PFSK-1 (cell line): ENCODE results near the gene DHRSX.

Source experiments
- POLR2AphosphoS5 ChIP-seq: IDR thresholded peaks from 2 replicates; pipeline ENCODE4 v1.6.1; 2012; ENCODE audit warnings: low read depth, mild to moderate bottlenecking, control low read depth, low read length, moderate library complexity
- REST ChIP-seq, 2 experiments: IDR thresholded peaks; 2 replicates each; pipeline versions ENCODE4 v1.6.1 to v1.8.0; 2011 to 2012; ENCODE audit warnings: low read depth in 2 of 2, low read length in 2 of 2, control low read depth in 1 of 2, inconsistent platforms in 1 of 2, mild to moderate bottlenecking in 1 of 2, moderate library complexity in 1 of 2; ENCODE audit not compliant: insufficient read depth in 1 of 2
- SIN3A ChIP-seq: IDR thresholded peaks from 2 replicates; pipeline ENCODE4 v1.6.1; 2012; ENCODE audit warnings: mild to moderate bottlenecking, low read length, moderate library complexity, borderline replicate concordance; ENCODE audit not compliant: insufficient read depth

- TF ChIP-seq POLR2AphosphoS5 (no peak), REST (IDR thresholded peaks at IDR 0.05; ENCODE audit: insufficient read depth in 1 of 2, low read depth in 2 of 2, low read length in 2 of 2) (no peak), SIN3A (no peak)
Measured at GRCh38 chrX:2512501-2512900, 11.7 kb upstream of the DHRSX start.
